A549 (cell line): Measurements from ENCODE around the gene COX10.

Experiments
- CHD2 ChIP-seq: fragments of 150-350 bp; IDR thresholded peaks from 2 replicates; pipeline ENCODE4 v1.6.1; 2014; ENCODE audit warnings: low read length; ENCODE audit not compliant: partially characterized antibody
- HEYL ChIP-seq: fragments of 250-450 bp; sonication (Bioruptor Pico); IDR thresholded peaks from 2 replicates; pipeline ENCODE4 v1.8.0; 2021; ENCODE audit warnings: mild to moderate bottlenecking, moderate library complexity
- MAX ChIP-seq: IDR thresholded peaks from 2 replicates; pipeline ENCODE4 v1.6.1; 2012
- MAZ ChIP-seq: fragments of 150-350 bp; IDR thresholded peaks from 2 replicates; pipeline ENCODE4 v1.6.1; 2014; ENCODE audit warnings: antibody characterized with exemption, low read depth, low read length, borderline replicate concordance
- MYC ChIP-seq: IDR thresholded peaks from 2 replicates; pipeline ENCODE4 v1.6.1; 2012; ENCODE audit warnings: mild to moderate bottlenecking, inconsistent platforms, low read length, improper control_type of control experiment, borderline replicate concordance
- NR3C1 ChIP-seq: fragments of >200 bp; sonication (Bioruptor Twin); formaldehyde crosslinking; IDR thresholded peaks from 3 replicates; pipeline ENCODE4 v1.6.1; 2017
- PHF8 ChIP-seq: fragments of 200-600 bp; sonication (generic); IDR thresholded peaks from 2 replicates; pipeline ENCODE4 v1.6.1; 2016; ENCODE audit warnings: low read depth, mild to moderate bottlenecking, antibody characterized with exemption, moderate library complexity, borderline replicate concordance
- POLR2A ChIP-seq: IDR thresholded peaks from 2 replicates; pipeline ENCODE4 v1.6.1; 2012; ENCODE audit warnings: mild to moderate bottlenecking, low read length
- RFX5 ChIP-seq: fragments of 450-650 bp; IDR thresholded peaks from 2 replicates; pipeline ENCODE4 v1.7.1; 2014; ENCODE audit warnings: antibody characterized with exemption, mild to moderate bottlenecking, moderate library complexity
- SMC3 ChIP-seq: fragments of >200 bp; sonication (Bioruptor Twin); formaldehyde crosslinking; IDR thresholded peaks from 3 replicates; pipeline ENCODE4 v1.6.1; 2018; ENCODE audit warnings: inconsistent platforms
- TFCP2L1 ChIP-seq: fragments of 250-450 bp; sonication (Bioruptor Pico); IDR thresholded peaks from 2 replicates; pipeline ENCODE4 v1.5.0; 2021; ENCODE audit warnings: mild to moderate bottlenecking
- ZFP36 ChIP-seq: fragments of 450-650 bp; IDR thresholded peaks from 2 replicates; pipeline ENCODE4 v1.6.1; 2014; ENCODE audit warnings: borderline replicate concordance; ENCODE audit not compliant: partially characterized antibody
- TF ChIP-seq, protein P1 (sequence below): fragments of >200 bp; sonication (Bioruptor Twin); formaldehyde crosslinking; IDR thresholded peaks from 2 replicates; pipeline ENCODE4 v1.6.1; 2016
- TF ChIP-seq, protein P2 (sequence below): fragments of >200 bp; sonication (Bioruptor Twin); formaldehyde crosslinking; IDR thresholded peaks from 3 replicates; pipeline ENCODE4 v1.5.1; 2016

- TF ChIP-seq MAX, result no peak
- TF ChIP-seq POLR2A, result no peak
- TF ChIP-seq MAZ, result no peak
- no peak for TF ChIP-seq HEYL
- TF ChIP-seq SMC3, result no peak
- TF ChIP-seq, protein P1, sequence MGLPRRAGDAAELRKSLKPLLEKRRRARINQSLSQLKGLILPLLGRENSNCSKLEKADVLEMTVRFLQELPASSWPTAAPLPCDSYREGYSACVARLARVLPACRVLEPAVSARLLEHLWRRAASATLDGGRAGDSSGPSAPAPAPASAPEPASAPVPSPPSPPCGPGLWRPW, result no peak
- TF ChIP-seq, protein P2, sequence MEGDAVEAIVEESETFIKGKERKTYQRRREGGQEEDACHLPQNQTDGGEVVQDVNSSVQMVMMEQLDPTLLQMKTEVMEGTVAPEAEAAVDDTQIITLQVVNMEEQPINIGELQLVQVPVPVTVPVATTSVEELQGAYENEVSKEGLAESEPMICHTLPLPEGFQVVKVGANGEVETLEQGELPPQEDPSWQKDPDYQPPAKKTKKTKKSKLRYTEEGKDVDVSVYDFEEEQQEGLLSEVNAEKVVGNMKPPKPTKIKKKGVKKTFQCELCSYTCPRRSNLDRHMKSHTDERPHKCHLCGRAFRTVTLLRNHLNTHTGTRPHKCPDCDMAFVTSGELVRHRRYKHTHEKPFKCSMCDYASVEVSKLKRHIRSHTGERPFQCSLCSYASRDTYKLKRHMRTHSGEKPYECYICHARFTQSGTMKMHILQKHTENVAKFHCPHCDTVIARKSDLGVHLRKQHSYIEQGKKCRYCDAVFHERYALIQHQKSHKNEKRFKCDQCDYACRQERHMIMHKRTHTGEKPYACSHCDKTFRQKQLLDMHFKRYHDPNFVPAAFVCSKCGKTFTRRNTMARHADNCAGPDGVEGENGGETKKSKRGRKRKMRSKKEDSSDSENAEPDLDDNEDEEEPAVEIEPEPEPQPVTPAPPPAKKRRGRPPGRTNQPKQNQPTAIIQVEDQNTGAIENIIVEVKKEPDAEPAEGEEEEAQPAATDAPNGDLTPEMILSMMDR, result no peak
- no peak for TF ChIP-seq RFX5
- no peak for TF ChIP-seq CHD2
- TF ChIP-seq TFCP2L1 (CRISPR knock-in tag), result no peak
- TF ChIP-seq ZFP36, result no peak
- no peak for TF ChIP-seq PHF8
- TF ChIP-seq MYC, result no peak
- TF ChIP-seq NR3C1, result no peak
Observed at GRCh38 chr17:14125518-14126137, 56.3 kb downstream of the COX10 start.
